GM12892 (cell line): ENCODE results near the gene EEF1A2.

Experiments used
- POLR2A ChIP-seq: IDR thresholded peaks from 2 replicates; pipeline ENCODE4 v1.6.1; 2011; ENCODE audit warnings: low read depth, low read length, control low read depth
- POLR2AphosphoS5 ChIP-seq: IDR thresholded peaks from 2 replicates; pipeline ENCODE4 v1.6.1; 2011; ENCODE audit warnings: low read depth, low read length, control low read depth
- TAF1 ChIP-seq: IDR thresholded peaks from 2 replicates; pipeline ENCODE4 v1.6.1; 2011; ENCODE audit warnings: low read depth, mild to moderate bottlenecking, control low read depth, low read length, borderline replicate concordance

- TF ChIP-seq POLR2A: no peak
- no peak for TF ChIP-seq TAF1
- TF ChIP-seq POLR2AphosphoS5: no peak
Observed at GRCh38 chr20:63500151-63500901, 1.4 kb upstream of the EEF1A2 start.
